Measurements from ENCODE around the gene PLXNA1. TPM values are rescaled to one million over a fixed set of nuclear protein-coding genes. Genes with fewer than 3 reads are reported as not detected.

Gene PLXNA1
- total RNA-seq: 41.5 TPM

GRCh38 chr3:126982471-126983175 lies at the start of gene PLXNA1:
Gene PLXNA1 (plus strand): TSS chr3:126983115. CDS start chr3:126988594, 5,479 bp downstream.
- peak; percentile 79 for DNase-seq (ENCODE audit: low spot score)

GRCh38 chr3:126934031-126934531 lies 48.8 kb upstream of the PLXNA1 start:
- no peak for DNase-seq (ENCODE audit: low spot score)

DNA sequence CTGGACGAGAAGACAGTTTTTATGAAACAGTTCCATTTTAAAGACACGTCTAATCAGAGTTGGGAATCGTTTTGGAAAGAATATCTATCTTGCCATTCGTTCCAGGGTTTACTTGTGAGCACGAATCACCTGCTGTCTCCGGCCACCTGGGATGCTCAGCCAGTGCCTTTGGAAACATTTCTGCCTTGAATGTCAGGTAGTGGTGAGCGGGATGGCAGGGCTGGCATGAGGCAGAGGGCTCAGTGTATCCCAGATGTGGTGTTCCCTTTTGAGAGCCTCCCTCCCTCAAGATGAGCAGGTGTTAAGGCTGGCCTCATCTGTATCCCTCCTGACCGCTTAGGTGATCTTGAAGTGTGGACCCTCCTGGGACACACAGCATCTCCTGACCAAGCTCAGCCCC lies 47.9 kb upstream of the PLXNA1 start:
- no peak for DNase-seq (ENCODE audit: low spot score)

DNA sequence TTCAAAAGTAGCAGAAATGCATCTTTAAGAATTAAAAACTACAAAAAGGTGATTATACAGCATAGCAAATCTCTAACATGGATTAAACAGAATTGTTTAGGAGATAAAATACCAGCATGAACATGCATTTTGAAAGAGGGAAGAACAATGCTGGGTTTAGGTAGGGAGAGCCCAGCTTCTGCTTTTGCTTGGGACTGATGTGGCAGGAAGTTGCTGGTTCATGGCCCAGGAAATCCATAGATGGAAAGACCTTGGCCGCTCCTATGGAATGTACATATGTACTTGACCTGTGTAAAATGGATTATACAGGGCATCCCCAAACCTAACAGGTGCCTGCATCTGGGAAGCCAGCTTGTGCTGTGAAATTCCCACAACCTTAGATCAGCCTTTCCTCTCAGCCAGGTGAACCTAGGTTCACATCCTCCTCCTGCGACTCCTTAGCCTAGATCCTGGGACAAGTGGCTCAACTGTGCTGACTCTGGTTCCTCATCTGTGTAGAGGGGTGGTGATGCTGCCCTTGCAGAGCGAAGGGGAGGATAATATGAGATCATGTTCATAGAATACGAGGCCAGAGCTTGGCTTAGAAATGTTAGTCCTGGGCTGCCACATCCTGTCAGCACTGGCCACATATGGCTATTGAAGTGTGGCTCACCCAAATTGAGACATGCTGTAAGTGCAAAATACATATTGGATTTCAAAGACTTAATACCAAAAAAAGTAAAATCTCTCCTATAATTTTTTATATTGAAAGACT lies 47.0 kb upstream of the PLXNA1 start:
- no peak for DNase-seq (ENCODE audit: low spot score)

DNA sequence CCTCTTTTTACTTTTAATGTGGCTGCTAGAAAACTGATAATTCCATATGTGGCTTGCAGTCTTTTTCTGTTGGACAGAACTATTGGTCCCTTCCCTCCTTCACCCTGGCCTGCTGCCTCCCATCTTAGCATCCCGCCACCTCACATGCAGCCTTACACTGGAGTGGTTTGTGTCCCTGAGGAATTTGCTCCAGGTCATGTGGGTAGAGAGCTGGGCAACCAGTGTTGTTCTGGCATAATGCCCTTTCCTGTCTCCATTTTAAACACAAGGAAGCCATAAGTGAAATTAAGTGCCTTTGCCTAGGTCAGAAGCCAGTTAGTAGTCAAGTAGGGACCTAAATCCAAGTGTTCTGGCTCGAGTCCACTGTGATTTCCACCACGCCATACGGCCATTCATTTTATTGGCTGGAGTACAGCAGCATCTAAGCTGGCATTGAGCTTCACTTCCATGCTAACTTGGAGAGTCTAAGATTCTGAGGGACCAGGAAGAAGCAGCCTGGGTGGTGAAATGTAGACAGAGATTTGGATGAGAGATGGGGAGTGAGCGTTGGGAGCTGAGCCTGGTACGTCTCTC lies 46.0 kb upstream of the PLXNA1 start:
- no peak for DNase-seq (ENCODE audit: low spot score)

- DNase-seq (ENCODE audit: low spot score): no peak
These were observed 45.4 kb upstream of the PLXNA1 start for GRCh38 chr3:126937533-126937932.

DNA sequence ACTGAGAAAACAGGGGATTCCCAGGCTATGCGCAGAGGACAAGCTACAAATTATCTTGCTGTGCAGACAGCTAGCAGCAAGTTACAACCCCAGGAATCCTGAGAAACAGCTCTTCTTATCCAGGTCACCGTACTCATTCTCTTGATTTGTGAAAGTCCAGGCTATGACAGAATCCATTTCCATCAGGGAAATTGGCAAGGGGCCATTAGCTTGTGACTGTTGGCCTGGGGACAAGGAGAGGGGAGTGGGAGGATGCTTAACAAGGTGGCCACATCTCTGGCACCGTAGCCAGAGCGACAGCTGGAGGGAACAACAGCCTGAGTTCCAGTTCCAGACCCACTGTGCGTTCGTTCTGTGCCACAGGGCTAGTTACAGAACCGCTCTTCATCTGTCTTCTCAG lies 44.9 kb upstream of the PLXNA1 start:
- DNase-seq (ENCODE audit: low spot score): no peak

DNA sequence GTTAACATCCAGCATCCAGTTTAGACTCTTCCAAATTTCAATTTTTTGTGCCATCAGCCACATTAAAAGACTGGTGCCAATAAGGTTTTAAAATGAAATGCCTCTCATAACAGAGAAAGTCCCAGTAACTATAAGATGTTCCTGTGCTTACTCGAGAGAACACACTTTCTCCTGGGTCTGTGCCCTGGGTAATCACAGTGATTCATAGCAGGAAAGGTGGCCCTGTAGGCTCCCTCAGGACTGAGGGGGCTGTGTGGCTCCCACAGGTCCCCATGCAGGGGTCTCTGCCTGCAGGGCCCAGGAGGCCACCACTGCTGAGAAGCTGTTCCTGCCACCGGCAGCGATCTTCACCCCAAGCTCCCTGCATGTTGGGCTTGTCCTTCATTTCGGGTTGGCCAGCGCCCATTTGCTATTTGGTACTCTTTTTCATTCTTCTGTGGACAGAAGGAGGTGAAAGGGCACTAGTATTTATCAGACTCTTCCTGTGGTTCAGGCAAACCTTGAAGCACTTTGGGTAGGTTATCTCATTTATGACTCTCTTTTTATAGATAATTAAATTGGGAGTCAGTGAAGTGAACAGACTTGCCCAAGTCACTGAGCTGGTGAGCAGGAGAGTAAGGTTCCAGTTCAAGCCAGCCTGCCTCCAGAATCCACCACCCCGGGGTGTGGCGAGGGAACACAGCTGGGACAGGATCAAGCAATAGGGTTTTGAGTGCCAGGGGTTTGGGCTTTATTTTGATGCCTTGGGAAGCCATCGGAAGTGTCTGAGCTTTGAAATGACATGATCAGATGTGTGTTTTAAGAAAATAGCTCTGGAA lies 44.2 kb upstream of the PLXNA1 start:
- no peak for DNase-seq (ENCODE audit: low spot score)

DNA sequence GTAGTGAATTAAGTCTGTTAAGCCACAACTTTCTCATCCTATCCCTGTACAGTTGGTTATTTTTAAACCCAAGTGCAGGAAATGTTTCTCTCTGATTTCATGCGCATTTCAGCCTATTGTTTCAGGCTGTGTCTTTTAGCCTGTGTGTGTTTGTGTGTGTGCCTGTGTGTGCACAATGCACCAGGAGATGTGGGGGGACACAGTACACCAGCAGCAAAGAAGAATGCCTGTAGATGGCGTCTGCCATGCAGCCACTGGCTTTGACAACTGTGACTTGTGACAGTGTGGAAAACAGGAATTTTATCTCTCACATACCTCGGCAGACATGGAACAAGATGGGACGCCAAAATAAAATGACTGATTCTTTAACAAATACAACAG lies 43.6 kb upstream of the PLXNA1 start:
- no peak for DNase-seq (ENCODE audit: low spot score)

- DNase-seq (ENCODE audit: low spot score): no peak
These were observed 43.2 kb upstream of the PLXNA1 start for GRCh38 chr3:126939733-126940132.

DNA sequence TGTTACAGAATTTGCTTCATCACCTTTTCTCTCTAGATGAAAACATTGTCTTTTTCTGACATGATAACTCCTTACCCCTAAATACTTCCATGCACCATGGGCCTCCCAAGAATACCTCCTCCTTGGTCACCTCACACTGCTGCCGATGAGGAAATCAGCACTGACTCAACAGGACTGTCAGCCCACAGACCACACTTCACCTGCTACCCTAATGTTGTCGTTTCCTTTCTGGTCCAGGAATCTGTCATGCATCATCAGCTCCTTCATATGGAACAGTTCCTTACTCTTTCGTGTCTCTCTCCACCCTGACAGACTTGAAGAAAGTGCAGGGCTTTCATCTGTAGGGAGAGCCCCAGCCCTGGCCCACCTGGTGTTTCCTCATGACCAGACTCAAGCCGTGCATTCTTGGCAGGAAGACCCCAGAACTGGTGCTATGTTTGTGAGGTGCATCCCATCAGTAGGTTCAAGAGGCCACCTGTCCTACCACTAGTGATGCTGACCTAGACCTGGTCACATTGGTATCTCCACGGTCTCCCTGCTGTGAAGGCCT lies 41.1 kb upstream of the PLXNA1 start:
- DNase-seq (ENCODE audit: low spot score): no peak

DNA sequence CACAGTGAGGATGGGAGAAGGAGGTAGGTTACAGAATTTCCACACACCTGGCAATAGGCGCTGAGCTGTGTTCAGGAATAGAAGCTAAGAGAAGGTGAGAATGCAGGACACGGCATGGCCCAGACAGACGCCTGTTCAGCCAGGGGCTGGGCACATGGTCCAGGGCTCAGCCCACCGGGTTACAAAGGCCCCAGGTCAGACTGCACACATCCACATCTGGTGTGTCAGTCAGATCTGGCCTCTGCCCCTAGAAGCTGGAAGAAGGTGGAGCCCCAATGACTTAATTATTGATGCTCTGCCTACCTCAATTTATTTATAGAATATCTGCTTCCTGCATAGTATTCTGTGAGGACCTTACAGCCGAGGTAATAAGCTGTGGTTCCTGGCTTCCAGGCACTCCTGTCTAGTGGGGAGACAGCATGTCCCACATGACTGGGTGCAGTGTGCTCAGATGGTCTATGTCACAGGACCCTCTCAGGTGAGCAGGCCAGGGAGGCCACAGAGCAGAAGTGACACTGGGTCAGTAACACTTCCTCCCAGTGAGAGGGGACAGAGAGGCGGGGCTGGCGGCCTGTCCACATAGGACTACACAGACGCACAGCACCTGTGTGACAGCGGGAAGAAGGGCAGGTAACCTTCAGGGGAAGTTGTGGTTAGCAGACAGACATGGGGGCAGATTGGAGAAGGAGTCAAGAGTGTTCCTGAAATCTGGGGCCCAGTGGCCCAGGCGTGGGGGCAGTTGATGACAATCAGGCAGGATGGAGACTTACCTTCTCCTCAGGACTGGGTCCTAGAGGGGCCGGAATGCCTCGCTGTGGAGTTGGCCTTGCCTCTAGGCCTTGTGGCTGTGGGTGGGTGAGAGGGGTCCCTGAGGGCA lies 38.6 kb upstream of the PLXNA1 start:
- DNase-seq (ENCODE audit: low spot score): no peak

DNA sequence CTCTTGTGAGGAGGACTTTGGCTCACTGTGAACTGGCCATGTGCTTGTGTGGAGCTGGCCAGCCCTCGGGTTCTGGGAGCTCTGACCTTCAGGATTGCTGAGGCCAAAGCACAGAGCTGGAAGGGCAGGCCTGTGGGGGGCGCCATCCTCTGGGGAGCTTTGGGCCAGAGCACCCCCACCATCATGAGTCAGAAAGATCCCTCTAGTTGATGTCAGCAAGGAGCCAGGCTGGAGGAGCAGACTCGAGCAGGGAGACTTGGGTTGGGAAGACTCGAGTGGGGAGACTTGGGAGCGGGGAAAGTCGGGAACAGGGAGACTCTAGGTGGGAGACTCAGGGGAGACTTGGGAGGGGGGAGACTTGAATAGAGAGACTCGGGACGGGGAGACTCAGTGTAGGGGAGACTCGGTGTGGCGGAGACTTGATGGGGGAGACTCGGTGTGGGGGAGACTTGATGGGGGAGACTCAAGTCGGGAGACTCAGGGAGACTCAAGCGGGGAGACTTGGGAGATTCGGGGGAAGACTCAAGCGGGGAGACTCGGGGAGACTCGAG lies 37.7 kb upstream of the PLXNA1 start:
- no peak for DNase-seq (ENCODE audit: low spot score)

DNA sequence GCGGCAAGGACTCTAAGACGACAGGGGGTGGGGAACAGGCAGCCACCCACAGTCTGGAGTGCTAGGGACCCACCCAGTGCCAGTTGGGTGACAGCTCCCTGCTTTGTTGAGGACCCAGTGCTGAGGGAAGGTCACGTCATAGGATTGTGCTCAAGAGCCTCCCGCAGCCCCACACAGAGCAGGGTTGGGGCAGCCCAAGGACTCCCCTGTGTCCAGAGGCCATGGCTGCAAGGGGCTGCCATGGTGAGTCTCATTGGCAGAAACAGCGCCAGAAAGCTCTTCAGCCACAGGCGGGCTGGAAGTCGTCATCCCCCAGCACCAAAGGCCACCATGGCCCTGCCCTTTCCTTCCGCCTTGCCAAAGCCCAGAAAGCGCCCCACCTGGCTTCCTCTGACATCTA lies 37.0 kb upstream of the PLXNA1 start:
- no peak for DNase-seq (ENCODE audit: low spot score)

- DNase-seq (ENCODE audit: low spot score): no peak
These were observed 36.5 kb upstream of the PLXNA1 start for GRCh38 chr3:126946405-126946804.

DNA sequence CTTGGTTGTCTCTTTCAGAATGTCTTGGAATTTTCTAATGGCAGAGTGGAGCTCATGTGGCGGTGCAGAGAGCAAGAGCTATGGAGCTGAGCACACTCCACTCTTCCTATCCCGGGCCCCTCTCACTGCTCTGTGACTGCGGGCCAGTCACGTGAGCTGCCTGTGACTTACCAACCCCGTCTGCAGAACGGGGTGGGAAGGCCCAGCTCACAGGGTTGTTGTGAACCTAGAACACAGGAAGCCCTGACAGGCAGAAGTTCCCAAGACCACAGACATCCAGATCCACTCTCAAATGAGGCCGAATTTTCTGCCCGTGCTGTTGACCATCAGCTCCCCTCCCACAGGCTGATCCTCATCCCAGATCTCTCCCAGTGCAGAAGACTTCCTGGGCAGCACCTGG lies 35.5 kb upstream of the PLXNA1 start:
- peak; percentile 22 for DNase-seq (ENCODE audit: low spot score)

GRCh38 chr3:126948980-126949535 lies 33.9 kb upstream of the PLXNA1 start:
- DNase-seq (ENCODE audit: low spot score): no peak

- DNase-seq (ENCODE audit: low spot score): no peak
These were observed 31.4 kb upstream of the PLXNA1 start for GRCh38 chr3:126951561-126951960.

- no peak for DNase-seq (ENCODE audit: low spot score)
These were observed 30.5 kb upstream of the PLXNA1 start for GRCh38 chr3:126952261-126952982.

Measured in mucosa of gallbladder (tissue), 1 donor.